BJ (cell line): ENCODE measurements around the gene DHTKD1. TPM values are rescaled to one million over a fixed set of nuclear protein-coding genes. Genes with fewer than 3 reads are reported as not detected.
"Not testable (repeated sequence)": the region's sequence is repeated elsewhere in the genome, so short reads cannot be mapped to it uniquely, and the experiment has no call there.

Experiments
- CTCF ChIA-PET: fragments of 350-600 bp; formaldehyde crosslinking; extraction: SDS; loops from one replicate; lab custom pipeline; 2021; ENCODE audit warnings: antibody characterized with exemption, inconsistent platforms; lab: Yijun Ruan, JAX
- POLR2A ChIA-PET: fragments of 300-600 bp; sonication (Branson Sonifier 250); formaldehyde crosslinking; extraction: SDS; loops from one replicate; lab custom pipeline; 2021; ENCODE audit warnings: antibody characterized with exemption; lab: Charles Lee
- DNase-seq: peaks from one replicate; pipeline ENCODE4 v3.0.0-alpha.2; 2011; ENCODE audit warnings: low read depth
- H3K27me3 ChIP-seq: 2 replicates; pipeline ENCODE4 v1.6.0; 2011; ENCODE audit warnings: low read length; ENCODE audit not compliant: control insufficient read depth, insufficient read depth
- H3K36me3 ChIP-seq: 2 replicates; pipeline ENCODE4 v1.5.1; 2011; ENCODE audit warnings: low read length; ENCODE audit not compliant: control insufficient read depth, insufficient read depth
- H3K4me3 ChIP-seq: 2 replicates; pipeline ENCODE4 v1.5.1; 2011; ENCODE audit warnings: low read depth, mild to moderate bottlenecking, control low read depth, low read length
- polyA plus RNA-seq: library from polyadenylated mRNA; depleted of rRNA; stranded (reverse); fragments of >200 nt; gene quantifications from 2 replicates; pipeline ENCODE4 v1.2.3, GENCODE V29; 2011
- TF ChIP-seq, protein P1 (sequence below): IDR thresholded peaks from 2 replicates; pipeline ENCODE4 v1.5.1; 2011; ENCODE audit warnings: low read depth, mild to moderate bottlenecking, control low read depth, inconsistent platforms, low read length, moderate library complexity; ENCODE audit not compliant: insufficient read depth

Gene DHTKD1
- polyA plus RNA-seq, 1 experiment, result 11.1 TPM

DNA sequence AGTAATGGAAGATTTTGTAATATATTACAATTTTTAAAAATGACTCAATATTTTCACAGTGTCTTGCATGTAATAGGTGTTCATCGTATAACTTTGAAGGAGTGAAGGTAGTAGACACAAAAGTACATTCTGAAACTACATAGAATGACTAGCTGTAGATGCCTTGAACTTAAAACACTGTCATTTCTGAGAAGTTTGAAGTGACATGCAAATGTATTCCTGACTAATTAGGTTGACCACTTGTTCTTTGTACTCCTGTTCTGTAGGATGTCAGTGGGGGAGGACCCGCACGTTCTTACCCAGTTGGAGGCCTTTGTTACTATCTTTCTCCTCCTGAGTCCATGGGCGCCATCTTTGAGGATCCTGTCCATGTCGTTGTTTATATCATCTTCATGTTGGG lies 91.9 kb downstream of the DHTKD1 start:
- TF ChIP-seq, protein P1, sequence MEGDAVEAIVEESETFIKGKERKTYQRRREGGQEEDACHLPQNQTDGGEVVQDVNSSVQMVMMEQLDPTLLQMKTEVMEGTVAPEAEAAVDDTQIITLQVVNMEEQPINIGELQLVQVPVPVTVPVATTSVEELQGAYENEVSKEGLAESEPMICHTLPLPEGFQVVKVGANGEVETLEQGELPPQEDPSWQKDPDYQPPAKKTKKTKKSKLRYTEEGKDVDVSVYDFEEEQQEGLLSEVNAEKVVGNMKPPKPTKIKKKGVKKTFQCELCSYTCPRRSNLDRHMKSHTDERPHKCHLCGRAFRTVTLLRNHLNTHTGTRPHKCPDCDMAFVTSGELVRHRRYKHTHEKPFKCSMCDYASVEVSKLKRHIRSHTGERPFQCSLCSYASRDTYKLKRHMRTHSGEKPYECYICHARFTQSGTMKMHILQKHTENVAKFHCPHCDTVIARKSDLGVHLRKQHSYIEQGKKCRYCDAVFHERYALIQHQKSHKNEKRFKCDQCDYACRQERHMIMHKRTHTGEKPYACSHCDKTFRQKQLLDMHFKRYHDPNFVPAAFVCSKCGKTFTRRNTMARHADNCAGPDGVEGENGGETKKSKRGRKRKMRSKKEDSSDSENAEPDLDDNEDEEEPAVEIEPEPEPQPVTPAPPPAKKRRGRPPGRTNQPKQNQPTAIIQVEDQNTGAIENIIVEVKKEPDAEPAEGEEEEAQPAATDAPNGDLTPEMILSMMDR, result no peak
- Histone ChIP-seq H3K36me3 (peaks cover 7% of the 10 kb centered on the region), H3K27me3 (no peaks in the 10 kb centered on the region), H3K4me3 (no peak overlapping the region)
- ChIA-PET POLR2A (no interaction called here), CTCF (no interaction called here)
- no peak for DNase-seq

DNA sequence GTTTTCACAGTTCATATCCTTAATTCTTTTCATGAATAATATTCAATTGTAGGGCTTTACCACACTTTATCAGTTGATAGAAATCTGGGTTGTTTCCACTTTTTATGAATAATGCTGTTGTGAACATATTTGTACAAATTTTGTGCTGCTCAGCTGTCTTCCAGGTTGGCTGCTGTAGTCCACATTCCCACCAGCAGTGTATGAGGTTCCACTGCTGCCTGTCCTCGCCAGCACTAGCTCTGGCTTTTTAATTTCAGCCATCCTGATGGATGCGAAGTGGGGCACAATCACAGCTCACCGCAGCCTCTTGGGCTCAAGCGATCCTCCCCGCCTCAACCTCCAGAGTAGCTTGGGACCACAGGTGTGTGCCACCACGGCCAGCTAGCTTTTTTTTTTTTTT lies 94.2 kb downstream of the DHTKD1 start:
- POLR2A ChIA-PET, result no interaction called here
- Histone ChIP-seq H3K27me3 (no peaks in the 10 kb centered on the region), H3K36me3 (peaks cover 3% of the 10 kb centered on the region), H3K4me3 (no peak overlapping the region)
- CTCF ChIA-PET, result no interaction called here
- TF ChIP-seq, protein P1, result no peak
- DNase-seq, result no peak

DNA sequence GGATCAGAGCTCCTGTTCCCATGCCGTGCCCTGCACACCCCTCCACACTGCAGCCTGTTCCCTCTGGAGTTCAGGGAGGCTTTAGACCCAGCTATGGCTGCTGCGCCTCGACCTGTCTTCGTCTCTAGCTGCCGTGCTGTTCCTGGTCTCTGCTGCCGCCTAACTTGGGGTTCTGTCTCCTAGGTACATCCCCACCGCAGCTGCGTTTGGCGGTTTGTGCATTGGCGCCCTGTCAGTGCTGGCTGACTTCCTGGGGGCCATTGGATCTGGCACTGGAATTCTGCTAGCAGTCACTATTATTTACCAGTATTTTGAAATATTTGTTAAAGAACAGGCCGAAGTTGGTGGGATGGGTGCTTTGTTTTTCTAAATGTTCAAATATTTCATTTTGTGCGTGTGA lies 95.3 kb downstream of the DHTKD1 start:
- CTCF ChIA-PET, result no interaction called here
- no peak for DNase-seq
- POLR2A ChIA-PET, result no interaction called here
- Histone ChIP-seq H3K36me3 (peaks cover 9% of the 10 kb centered on the region), H3K27me3 (no peaks in the 10 kb centered on the region), H3K4me3 (no peak overlapping the region)
- TF ChIP-seq, protein P1, result no peak

DNA sequence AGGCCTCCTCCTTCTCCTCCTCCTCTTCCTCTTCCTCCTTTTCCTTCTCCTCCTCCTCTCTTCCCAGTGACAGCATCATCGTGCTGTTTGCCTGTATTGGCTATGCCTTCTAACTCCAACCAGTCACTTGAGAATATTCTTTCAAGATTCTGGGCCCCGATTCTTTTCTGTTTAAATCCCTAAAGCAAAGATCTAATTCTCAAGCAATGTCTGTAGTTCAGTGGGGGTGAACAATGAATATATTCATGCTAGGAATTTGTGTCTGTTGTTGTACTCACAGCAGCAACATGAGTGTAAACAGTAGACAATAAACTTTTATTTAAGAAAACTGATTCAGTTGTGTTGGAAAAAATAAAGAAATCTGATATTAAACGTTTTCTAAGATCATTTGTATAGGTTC lies 96.3 kb downstream of the DHTKD1 start:
- POLR2A ChIA-PET, result no interaction called here
- Histone ChIP-seq H3K4me3 (no peak overlapping the region), H3K36me3 (peaks cover 10% of the 10 kb centered on the region), H3K27me3 (no peaks in the 10 kb centered on the region)
- no peak for DNase-seq
- CTCF ChIA-PET, result no interaction called here
- TF ChIP-seq, protein P1, result no peak

DNA sequence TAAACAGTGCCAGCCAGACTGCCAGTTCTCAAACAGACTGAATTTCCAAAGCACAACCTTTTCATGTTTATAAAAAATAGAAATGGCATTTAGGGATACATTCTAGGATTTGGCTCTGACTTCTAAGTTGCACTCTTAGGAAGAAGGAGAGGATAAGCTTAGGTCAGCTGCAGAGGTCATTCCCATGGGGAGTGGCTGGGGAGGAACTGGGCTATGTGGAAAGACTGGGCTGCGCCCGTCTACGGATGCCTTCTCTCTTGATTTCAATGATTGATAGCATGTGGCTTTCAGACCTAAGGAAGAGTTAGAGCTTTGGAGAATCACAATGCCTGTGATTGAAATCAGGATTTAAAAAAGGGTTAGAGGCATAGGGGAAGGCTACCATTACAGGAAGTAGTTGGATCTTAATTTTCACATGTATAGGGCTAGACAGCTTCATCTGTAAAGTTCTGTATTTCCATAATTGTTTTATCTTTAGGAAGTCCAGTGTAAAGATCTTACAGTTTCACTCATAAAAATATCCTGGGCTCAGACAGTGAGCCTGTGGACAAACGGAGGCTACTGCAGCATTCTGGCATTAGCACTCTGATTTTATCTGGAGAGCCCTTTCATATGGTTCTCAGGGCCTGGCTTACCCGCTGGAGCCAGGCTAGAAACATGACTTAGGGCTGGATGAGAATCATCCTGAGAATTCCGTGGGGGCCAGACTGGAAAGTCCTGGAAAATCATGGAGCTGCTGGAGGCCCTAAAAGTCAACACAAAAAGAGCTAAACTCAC lies 97.4 kb downstream of the DHTKD1 start:
- ChIA-PET CTCF (no interaction called here), POLR2A (no interaction called here)
- DNase-seq, result no peak
- Histone ChIP-seq H3K36me3 (peaks cover 16% of the 10 kb centered on the region), H3K27me3 (no peaks in the 10 kb centered on the region), H3K4me3 (no peak overlapping the region)
- TF ChIP-seq, protein P1, result no peak

DNA sequence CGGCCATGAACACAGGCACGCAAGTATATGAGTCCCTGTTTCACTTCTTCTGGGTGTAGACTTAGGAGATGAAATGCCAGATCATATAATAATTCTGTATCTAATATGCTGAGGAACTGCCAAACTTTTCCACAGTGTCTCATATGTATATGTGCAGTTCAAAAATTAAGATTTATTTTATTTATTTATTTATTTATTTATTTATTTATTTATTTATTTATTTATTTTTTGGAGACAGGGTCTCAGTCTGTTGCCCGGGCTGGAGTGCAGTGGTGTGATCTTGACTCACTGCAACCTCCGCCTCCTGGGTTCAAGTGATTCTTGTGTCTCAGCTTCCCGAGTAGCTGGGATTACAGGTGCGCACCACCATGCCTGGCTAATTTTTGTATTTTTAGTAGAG lies 102.8 kb downstream of the DHTKD1 start:
- peaks cover 24% of the 10 kb centered on the region for H3K36me3 ChIP-seq
- CTCF ChIA-PET, POLR2A ChIA-PET: not testable (repeated sequence)

More for the DNA sequence above, 102.8 kb downstream of the DHTKD1 start:
- not testable (repeated sequence) for DNase-seq, H3K27me3 ChIP-seq, H3K4me3 ChIP-seq
